ENCODE measurements around the gene BAIAP2.

DNA sequence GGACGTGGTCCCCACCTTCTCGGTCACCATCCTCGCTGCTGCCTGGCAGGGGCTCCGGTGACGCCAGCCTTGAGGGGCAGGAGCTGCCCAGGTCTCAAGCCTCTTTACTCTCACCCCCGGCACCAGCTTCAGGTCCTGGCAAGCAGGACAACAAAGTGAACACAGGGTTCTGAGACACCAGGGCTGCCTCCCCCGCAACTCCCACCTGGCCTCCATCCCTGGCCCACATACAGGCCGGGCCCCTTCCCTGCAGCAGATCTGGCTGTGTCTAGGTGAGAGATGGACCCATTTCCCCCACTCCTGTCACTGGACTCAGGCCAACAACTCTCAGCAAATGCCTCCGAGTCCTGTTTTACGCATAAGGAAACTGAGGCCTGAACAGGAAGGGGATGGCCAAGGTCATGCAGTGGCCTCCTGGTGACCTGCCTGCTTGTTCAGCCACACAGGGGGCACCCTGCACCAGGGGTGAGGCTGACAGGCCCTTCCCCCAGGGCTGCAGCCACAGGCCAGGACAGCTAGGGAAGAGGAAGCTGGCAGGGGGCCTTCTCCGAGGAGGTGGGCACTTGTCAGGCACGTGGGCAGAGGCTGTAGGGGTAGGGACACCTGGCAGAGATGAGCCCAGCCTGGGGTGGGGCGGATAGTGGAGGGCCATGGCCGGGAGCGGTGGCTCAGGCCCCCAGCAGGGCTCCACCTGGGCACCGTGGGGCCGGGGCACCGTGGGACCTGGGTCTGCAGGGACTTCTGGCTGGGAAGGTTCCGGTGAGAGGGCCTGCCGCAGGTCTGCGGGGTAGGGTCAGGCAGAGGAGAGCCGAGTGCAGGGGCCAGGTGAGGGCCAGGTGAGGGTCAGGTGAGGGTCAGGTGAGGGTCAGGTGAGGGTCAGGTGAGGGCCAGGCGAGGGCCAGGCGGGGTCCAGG lies 83.6 kb downstream of the BAIAP2 start:
- TF ChIP-seq, protein P1, sequence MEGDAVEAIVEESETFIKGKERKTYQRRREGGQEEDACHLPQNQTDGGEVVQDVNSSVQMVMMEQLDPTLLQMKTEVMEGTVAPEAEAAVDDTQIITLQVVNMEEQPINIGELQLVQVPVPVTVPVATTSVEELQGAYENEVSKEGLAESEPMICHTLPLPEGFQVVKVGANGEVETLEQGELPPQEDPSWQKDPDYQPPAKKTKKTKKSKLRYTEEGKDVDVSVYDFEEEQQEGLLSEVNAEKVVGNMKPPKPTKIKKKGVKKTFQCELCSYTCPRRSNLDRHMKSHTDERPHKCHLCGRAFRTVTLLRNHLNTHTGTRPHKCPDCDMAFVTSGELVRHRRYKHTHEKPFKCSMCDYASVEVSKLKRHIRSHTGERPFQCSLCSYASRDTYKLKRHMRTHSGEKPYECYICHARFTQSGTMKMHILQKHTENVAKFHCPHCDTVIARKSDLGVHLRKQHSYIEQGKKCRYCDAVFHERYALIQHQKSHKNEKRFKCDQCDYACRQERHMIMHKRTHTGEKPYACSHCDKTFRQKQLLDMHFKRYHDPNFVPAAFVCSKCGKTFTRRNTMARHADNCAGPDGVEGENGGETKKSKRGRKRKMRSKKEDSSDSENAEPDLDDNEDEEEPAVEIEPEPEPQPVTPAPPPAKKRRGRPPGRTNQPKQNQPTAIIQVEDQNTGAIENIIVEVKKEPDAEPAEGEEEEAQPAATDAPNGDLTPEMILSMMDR (IDR thresholded peaks at IDR 0.05; ENCODE audit: low read length): no peak
- TF ChIP-seq EZH2 (optimal IDR thresholded peaks at IDR 0.05; ENCODE audit: low read depth, low read length): no peak
